ENCODE results near the gene SLC25A4.

DNA sequence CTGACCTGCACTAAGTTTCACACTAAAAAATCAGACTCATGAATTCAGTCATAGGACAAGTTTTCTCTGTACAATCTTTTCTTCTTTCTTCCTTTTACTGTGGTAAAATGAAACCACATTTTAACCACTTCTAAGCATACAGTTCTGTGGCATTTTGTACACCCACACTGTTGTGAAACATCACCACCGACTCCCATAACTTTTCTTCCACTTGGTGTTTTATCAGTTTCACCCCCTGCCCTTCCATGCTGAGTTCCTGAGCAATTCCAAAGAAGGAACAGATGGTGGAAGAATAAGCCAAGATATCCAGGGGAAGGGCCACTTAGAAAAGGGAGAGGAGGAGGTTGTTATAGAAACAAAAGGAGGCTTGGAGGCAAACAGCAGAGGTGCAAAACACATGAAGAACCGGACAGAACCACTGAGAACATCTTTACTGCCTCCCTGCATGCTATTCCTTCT lies 22.6 kb downstream of the SLC25A4 start:
- TF ChIP-seq, protein P1, sequence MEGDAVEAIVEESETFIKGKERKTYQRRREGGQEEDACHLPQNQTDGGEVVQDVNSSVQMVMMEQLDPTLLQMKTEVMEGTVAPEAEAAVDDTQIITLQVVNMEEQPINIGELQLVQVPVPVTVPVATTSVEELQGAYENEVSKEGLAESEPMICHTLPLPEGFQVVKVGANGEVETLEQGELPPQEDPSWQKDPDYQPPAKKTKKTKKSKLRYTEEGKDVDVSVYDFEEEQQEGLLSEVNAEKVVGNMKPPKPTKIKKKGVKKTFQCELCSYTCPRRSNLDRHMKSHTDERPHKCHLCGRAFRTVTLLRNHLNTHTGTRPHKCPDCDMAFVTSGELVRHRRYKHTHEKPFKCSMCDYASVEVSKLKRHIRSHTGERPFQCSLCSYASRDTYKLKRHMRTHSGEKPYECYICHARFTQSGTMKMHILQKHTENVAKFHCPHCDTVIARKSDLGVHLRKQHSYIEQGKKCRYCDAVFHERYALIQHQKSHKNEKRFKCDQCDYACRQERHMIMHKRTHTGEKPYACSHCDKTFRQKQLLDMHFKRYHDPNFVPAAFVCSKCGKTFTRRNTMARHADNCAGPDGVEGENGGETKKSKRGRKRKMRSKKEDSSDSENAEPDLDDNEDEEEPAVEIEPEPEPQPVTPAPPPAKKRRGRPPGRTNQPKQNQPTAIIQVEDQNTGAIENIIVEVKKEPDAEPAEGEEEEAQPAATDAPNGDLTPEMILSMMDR (conservative IDR thresholded peaks at IDR 0.05) = no peak
- TF ChIP-seq ZFX (IDR thresholded peaks at IDR 0.05) = no peak

All from C4-2B (cell line).